ENCODE measurements around the gene EGFL7.
A peak's percentile ranks its signal among the peaks of the same experiment; 100 is the strongest.

Gene EGFL7

DNA sequence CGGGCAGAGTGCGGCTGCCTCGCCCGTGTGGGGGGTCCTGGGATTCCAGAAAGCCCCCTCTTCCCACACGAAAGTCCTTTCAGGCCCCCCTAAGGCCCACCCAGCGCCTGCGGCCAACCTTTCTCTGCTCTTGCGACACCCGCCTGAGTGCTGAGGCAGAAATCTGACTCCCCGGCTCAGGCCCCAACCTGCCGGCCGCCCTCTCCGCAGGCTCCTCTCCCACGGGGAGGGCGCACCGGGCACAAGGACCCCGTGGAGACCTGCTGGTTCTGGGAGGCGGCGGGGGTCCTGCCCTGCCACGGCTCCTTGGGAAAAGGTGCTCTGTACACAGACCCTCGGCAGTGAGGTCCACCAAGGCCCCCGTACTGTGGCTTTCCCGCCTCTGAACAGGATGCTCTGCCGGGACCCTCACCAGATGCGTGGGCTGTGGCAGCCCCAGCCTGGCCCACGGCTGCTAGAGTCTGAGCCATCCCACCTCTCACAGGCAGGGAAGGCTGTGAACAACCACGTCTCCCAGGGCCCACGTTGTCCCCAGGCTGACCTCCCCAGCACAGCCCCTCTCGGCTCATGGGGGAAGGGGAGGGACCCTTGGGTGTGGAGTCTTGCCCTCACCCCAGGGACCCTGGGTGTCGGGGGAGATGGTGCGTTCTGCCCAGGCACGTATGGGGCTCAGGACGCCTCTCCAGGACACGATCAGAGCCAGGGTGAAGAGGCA is 41.5 kb upstream of the EGFL7 start:
- Mint-ChIP-seq H3K27me3 (peaks cover 43% of the 10 kb centered on the region), H3K4me3 (no peak overlapping the region), H3K27ac (no peak overlapping the region), H3K36me3 (no peaks in the 10 kb centered on the region), H3K4me1 (no peaks in the 10 kb centered on the region), H3K9me3 (no peaks in the 10 kb centered on the region)
- no peak for DNase-seq
- CTCF ChIA-PET, result interaction anchor here (9.4 kb wide), 1 partner anchor 134 kb away, joined by 166 read pairs; no protein-coding TSS in a partner anchor

DNA sequence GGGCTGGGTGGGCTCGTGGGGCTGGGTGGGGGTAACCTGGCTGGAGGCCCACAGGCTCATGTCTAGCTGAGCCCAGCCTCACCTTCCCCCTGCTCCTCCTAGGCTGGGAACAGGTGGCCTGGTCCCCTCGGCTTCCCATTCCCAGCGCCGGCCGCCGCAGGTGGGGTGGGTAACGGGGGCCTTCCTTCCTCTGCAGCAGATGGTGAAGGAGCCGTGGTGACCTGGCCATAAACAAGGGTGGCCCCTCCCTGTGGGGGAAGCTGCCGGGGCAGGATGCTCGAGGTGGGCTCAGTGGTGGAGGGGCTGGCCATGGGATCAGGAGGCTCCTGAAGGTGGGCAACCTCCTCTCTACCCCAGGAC is 41.0 kb upstream of the EGFL7 start:
- Mint-ChIP-seq H3K4me3 (no peak overlapping the region), H3K9me3 (no peaks in the 10 kb centered on the region), H3K27ac (no peak overlapping the region), H3K4me1 (no peaks in the 10 kb centered on the region), H3K36me3 (no peaks in the 10 kb centered on the region), H3K27me3 (peaks cover 40% of the 10 kb centered on the region)
- CTCF ChIA-PET, result interaction anchor here (9.4 kb wide), 1 partner anchor 135 kb away, joined by 166 read pairs; no protein-coding TSS in a partner anchor
- DNase-seq, result no peak

DNA sequence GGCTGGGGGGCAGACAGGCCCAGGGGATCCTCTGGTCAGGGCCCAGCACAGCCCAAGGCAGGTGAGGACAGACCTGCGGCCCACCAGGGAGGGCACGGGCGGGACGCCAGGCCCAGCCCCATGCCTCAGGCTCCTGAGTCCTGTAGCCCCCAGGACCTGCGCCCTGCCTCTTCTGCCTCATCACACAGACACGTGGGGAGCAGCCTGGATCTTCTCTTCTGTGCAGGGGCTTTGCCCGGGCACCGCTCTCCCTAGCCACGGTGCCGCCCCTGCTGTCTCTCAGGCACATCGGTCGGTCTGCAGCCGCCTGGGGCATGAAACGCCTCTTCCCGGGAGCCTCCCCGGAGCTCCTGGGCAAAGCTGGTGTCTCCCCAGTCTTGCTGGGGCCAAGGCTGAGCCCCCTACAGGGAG is 40.2 kb upstream of the EGFL7 start:
- peaks cover 41% of the 10 kb centered on the region for H3K27me3 Mint-ChIP-seq
- no peak overlapping the region for H3K27ac Mint-ChIP-seq
- no peak for DNase-seq
- H3K4me1 Mint-ChIP-seq, result no peaks in the 10 kb centered on the region
- H3K4me3 Mint-ChIP-seq, result no peak overlapping the region
- CTCF ChIA-PET, result interaction anchor here (9.4 kb wide), 1 partner anchor 136 kb away, joined by 166 read pairs; no protein-coding TSS in a partner anchor
- no peaks in the 10 kb centered on the region for H3K36me3 Mint-ChIP-seq
- no peaks in the 10 kb centered on the region for H3K9me3 Mint-ChIP-seq

DNA sequence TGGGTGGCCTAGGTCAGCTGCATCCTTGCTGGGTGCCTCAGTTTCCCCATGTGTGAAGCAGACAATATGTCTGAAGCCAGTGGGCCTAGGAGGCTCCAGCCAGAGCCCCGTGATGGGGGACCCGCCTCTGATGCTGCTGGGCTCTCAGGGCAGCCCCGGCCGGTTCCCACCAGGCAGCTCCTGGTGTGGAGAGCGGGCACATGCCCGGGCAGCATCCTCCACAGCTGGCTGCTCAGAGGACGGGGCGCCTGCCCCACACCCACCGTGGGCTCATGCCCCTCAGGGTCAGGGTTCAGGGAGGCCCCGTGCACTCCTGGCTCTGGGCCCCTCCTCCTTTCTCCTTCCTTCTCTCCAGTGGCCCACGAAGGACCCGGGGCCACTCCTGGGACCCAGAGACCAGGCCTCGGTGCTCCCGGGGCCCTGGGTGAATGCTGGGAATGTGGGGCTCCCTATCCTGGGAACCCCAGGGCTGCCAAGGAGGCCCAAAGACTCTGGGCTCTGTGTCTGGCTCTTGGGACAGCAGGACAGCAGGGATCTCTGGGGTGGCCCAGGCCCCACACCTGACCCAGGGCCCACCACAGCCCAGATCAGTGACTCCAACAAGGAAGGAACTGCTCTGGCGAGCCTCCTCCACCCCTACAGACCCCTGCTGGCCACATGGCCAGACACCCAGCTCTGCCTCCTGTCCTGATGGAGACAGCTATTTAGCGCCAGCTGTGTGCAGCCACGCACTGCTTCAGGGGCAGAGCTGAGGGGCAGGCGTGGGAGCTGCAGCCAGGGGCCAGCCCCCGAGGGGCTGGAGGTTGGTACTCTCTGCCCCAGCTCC is 39.5 kb upstream of the EGFL7 start:
- CTCF ChIA-PET, result interaction anchor here (9.4 kb wide), 1 partner anchor 136 kb away, joined by 166 read pairs; no protein-coding TSS in a partner anchor
- H3K4me1 Mint-ChIP-seq, result no peaks in the 10 kb centered on the region

GRCh38 chr9:136623842-136624183 is 38.9 kb upstream of the EGFL7 start:
- no peak overlapping the region for H3K4me3 Mint-ChIP-seq
- H3K27me3 Mint-ChIP-seq, result peaks cover 43% of the 10 kb centered on the region
- CTCF ChIA-PET, result interaction anchor here (9.4 kb wide), 1 partner anchor 137 kb away, joined by 166 read pairs; no protein-coding TSS in a partner anchor
- no peaks in the 10 kb centered on the region for H3K36me3 Mint-ChIP-seq
- DNase-seq, result no peak
- no peak overlapping the region for H3K27ac Mint-ChIP-seq
- H3K9me3 Mint-ChIP-seq, result no peaks in the 10 kb centered on the region
- no peaks in the 10 kb centered on the region for H3K4me1 Mint-ChIP-seq

More for the DNA sequence above, 39.5 kb upstream of the EGFL7 start:
- Mint-ChIP-seq H3K27me3 (peaks cover 42% of the 10 kb centered on the region), H3K9me3 (no peaks in the 10 kb centered on the region), H3K4me3 (no peak overlapping the region), H3K27ac (no peak overlapping the region), H3K36me3 (no peaks in the 10 kb centered on the region)
- no peak for DNase-seq

- Mint-ChIP-seq H3K27ac (no peak overlapping the region), H3K4me3 (no peak overlapping the region), H3K27me3 (peaks cover 43% of the 10 kb centered on the region), H3K9me3 (no peaks in the 10 kb centered on the region), H3K4me1 (no peaks in the 10 kb centered on the region), H3K36me3 (no peaks in the 10 kb centered on the region)
- CTCF ChIA-PET, result interaction anchor here (9.4 kb wide), 1 partner anchor 138 kb away, joined by 166 read pairs; no protein-coding TSS in a partner anchor
- DNase-seq, result no peak
Observed at GRCh38 chr9:136624184-136624951, 38.3 kb upstream of the EGFL7 start.

- CTCF ChIA-PET, result interaction anchor here (0.7 to 9.4 kb wide), 3 partner anchors 18 to 139 kb away, joined by 3 to 166 read pairs (median 3); no protein-coding TSS in a partner anchor
- H3K27ac Mint-ChIP-seq, result peak overlapping the region; percentile 70
- H3K9me3 Mint-ChIP-seq, result no peaks in the 10 kb centered on the region
- H3K4me1 Mint-ChIP-seq, result no peaks in the 10 kb centered on the region
- DNase-seq, result no peak
- no peak overlapping the region for H3K4me3 Mint-ChIP-seq
- H3K27me3 Mint-ChIP-seq, result peaks cover 46% of the 10 kb centered on the region
- no peaks in the 10 kb centered on the region for H3K36me3 Mint-ChIP-seq
Observed at GRCh38 chr9:136625101-136626065, 37.3 kb upstream of the EGFL7 start.

GRCh38 chr9:136626066-136626725 is 36.5 kb upstream of the EGFL7 start:
- CTCF ChIA-PET, result interaction anchor here (1.1 to 9.4 kb wide), 2 partner anchors 17 to 139 kb away, joined by 3 to 166 read pairs; no protein-coding TSS in a partner anchor
- Mint-ChIP-seq H3K9me3 (no peaks in the 10 kb centered on the region), H3K4me1 (no peaks in the 10 kb centered on the region), H3K27me3 (peaks cover 46% of the 10 kb centered on the region), H3K27ac (peak overlapping the region; percentile 70), H3K4me3 (no peak overlapping the region), H3K36me3 (no peaks in the 10 kb centered on the region)
- DNase-seq, result no peak

GRCh38 chr9:136626740-136627642 is 35.7 kb upstream of the EGFL7 start:
- DNase-seq, result no peak
- Mint-ChIP-seq H3K27me3 (peaks cover 42% of the 10 kb centered on the region), H3K27ac (no peak overlapping the region), H3K9me3 (no peaks in the 10 kb centered on the region), H3K4me1 (no peaks in the 10 kb centered on the region), H3K36me3 (no peaks in the 10 kb centered on the region), H3K4me3 (no peak overlapping the region)
- CTCF ChIA-PET, result interaction anchor here (0.6 to 9.4 kb wide), 2 partner anchors 15 to 140 kb away, joined by 3 to 166 read pairs; no protein-coding TSS in a partner anchor

DNA sequence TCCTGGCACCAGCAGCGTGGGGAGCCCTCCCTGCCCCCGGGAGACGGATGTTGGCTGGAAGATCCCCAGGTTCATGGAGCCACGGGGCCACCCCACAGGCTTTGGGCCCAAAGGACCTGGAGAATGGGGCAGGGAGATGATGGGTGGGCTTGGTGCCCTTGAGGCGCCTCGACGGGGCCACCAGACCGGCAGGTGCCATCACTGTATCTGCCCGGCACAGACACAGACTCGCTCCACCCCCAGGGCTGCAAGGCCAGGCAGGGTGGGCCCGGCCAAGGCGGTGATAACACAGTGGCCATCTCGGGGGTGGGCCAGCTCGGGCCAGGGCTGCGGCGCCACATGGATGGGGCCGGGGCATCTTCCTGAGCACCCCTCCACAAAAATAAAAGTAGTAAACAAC is 35.0 kb upstream of the EGFL7 start:
- Mint-ChIP-seq H3K36me3 (no peaks in the 10 kb centered on the region), H3K4me3 (no peak overlapping the region), H3K9me3 (no peaks in the 10 kb centered on the region), H3K27me3 (peaks cover 39% of the 10 kb centered on the region), H3K4me1 (no peaks in the 10 kb centered on the region), H3K27ac (no peak overlapping the region)
- CTCF ChIA-PET, result interaction anchor here (1.0 to 9.4 kb wide), 2 partner anchors 13 to 141 kb away, joined by 4 to 166 read pairs; no protein-coding TSS in a partner anchor
- DNase-seq, result no peak

GRCh38 chr9:136628268-136628667 is 34.4 kb upstream of the EGFL7 start:
- no peak for DNase-seq
- Mint-ChIP-seq H3K27ac (no peak overlapping the region), H3K4me3 (no peak overlapping the region), H3K36me3 (no peaks in the 10 kb centered on the region), H3K4me1 (no peaks in the 10 kb centered on the region), H3K9me3 (no peaks in the 10 kb centered on the region), H3K27me3 (peaks cover 39% of the 10 kb centered on the region)
- CTCF ChIA-PET, result interaction anchor here (1.0 to 9.4 kb wide), 2 partner anchors 13 to 141 kb away, joined by 4 to 166 read pairs; no protein-coding TSS in a partner anchor
